Fibroblast of pulmonary artery (primary cell): ENCODE measurements around the gene SF3B5.
A peak's percentile ranks its signal among the peaks of the same experiment; 100 is the strongest.
"Not testable (repeated sequence)": the region's sequence is repeated elsewhere in the genome, so short reads cannot be mapped to it uniquely, and the experiment has no call there.

ENCODE experiments used
- DNase-seq: peaks from one replicate; pipeline ENCODE4 v3.0.0-alpha.2; 2010; ENCODE audit warnings: low read depth
- H3K4me3 ChIP-seq: replicated peaks from 2 replicates; pipeline ENCODE4 v1.5.1; 2011; ENCODE audit warnings: low read depth, mild to moderate bottlenecking, control low read depth, low read length, moderate library complexity
- CTCF ChIP-seq: IDR thresholded peaks from 2 replicates; pipeline ENCODE4 v1.5.1; 2011; ENCODE audit warnings: mild to moderate bottlenecking, control low read depth, low read length, inconsistent platforms; ENCODE audit errors: missing control alignments

The SF3B5 gene

GRCh38 chr6:144138542-144138941 is 43.2 kb upstream of the SF3B5 start:
- no peak overlapping the region for H3K4me3 ChIP-seq
- no peak for TF ChIP-seq CTCF
- no peak for DNase-seq

GRCh38 chr6:144134737-144135136 is 39.4 kb upstream of the SF3B5 start:
- no peak for DNase-seq
- no peak overlapping the region for H3K4me3 ChIP-seq
- no peak for TF ChIP-seq CTCF

GRCh38 chr6:144134176-144134575 is 38.8 kb upstream of the SF3B5 start:
- DNase-seq = no peak
- no peak overlapping the region for H3K4me3 ChIP-seq
- TF ChIP-seq CTCF = no peak

GRCh38 chr6:144133225-144133821 is 38.0 kb upstream of the SF3B5 start:
- no peak overlapping the region for H3K4me3 ChIP-seq
- TF ChIP-seq CTCF = no peak
- no peak for DNase-seq

GRCh38 chr6:144132167-144132690 is 36.9 kb upstream of the SF3B5 start:
- H3K4me3 ChIP-seq, DNase-seq: not testable (repeated sequence)

- no peak overlapping the region for H3K4me3 ChIP-seq
- no peak for TF ChIP-seq CTCF
- peak; percentile 59 for DNase-seq
Observed at GRCh38 chr6:144131248-144131709, 35.9 kb upstream of the SF3B5 start.

- no peak for TF ChIP-seq CTCF
- no peak overlapping the region for H3K4me3 ChIP-seq
- no peak for DNase-seq
Observed at GRCh38 chr6:144129469-144129868, 34.1 kb upstream of the SF3B5 start.
